Naive thymus-derived CD8-positive, alpha-beta T cell (primary cell): ENCODE data around the gene HMGA1. TPM values are rescaled to one million over a fixed set of nuclear protein-coding genes. Genes with fewer than 3 reads are reported as not detected.

ENCODE experiments used
- ATAC-seq, 2 donors: fragments of 150-1000 bp; cut with Tn5 transposase in 1 of 2; sonication (Bioruptor Pico), chemical (Tn5 transposase) in 1 of 2; 1 replicate in 1 of 2; 2 replicates in 1 of 2; pipeline ENCODE4 v1.10.0; 2021; ENCODE audit warnings: mild to moderate bottlenecking in 2 of 2, moderate library complexity in 2 of 2
- POLR2A ChIA-PET: fragments of 350-600 bp; sonication (Branson Sonifier 250); formaldehyde crosslinking; loops from one replicate; lab custom pipeline; 2021; ENCODE audit warnings: antibody characterized with exemption; lab: Charles Lee
- DNase-seq, 10 donors: peaks; one replicate each; pipeline versions ENCODE4 v3.0.0 to v3.0.0-alpha.2; 2020 to 2022
- H3K27ac Mint-ChIP-seq, 10 donors: one replicate each; pipeline ENCODE4 v1.8.0; 2020 to 2022; ENCODE audit warnings: mild to moderate bottlenecking in 10 of 10, mixed read lengths in 10 of 10, moderate library complexity in 4 of 10, inconsistent platforms in 1 of 10
- H3K27me3 Mint-ChIP-seq, 5 donors: one replicate each; pipeline ENCODE4 v1.8.0; 2021 to 2022; ENCODE audit warnings: mixed read lengths in 5 of 5
- H3K36me3 Mint-ChIP-seq, 3 donors: one replicate each; pipeline ENCODE4 v1.8.0; 2020 to 2022; ENCODE audit warnings: mixed read lengths in 3 of 3, mild to moderate bottlenecking in 2 of 3, inconsistent platforms in 1 of 3
- H3K4me1 Mint-ChIP-seq, 4 donors: one replicate each; pipeline ENCODE4 v1.8.0; 2021 to 2022; ENCODE audit warnings: mixed read lengths in 4 of 4
- H3K4me3 Mint-ChIP-seq, 10 donors: one replicate each; pipeline ENCODE4 v1.8.0; 2020 to 2022; ENCODE audit warnings: mild to moderate bottlenecking in 10 of 10, mixed read lengths in 10 of 10, moderate library complexity in 6 of 10, inconsistent platforms in 1 of 10
- H3K9me3 Mint-ChIP-seq, 9 donors: one replicate each; pipeline ENCODE4 v1.8.0; 2020 to 2022; ENCODE audit warnings: mixed read lengths in 9 of 9, mild to moderate bottlenecking in 3 of 9, inconsistent platforms in 1 of 9, moderate library complexity in 1 of 9
- microRNA-seq: library from miRNA; unstranded; fragments of <30 nt; microRNA quantifications from one replicate; pipeline ENCODE4 v1.2.0, GENCODE V29; 2022; ENCODE audit warnings: borderline microRNAs expressed
- polyA plus RNA-seq, 3 donors: library from polyadenylated mRNA; unstranded; fragments of 300-500 nt; fragmentation: Illumina TruSeq; gene quantifications; one replicate each; pipeline ENCODE4 v1.2.3, GENCODE V29; 2021
- total RNA-seq, 8 experiments: library from RNA in 2 of 8; stranded (reverse) in 2 of 8; gene quantifications; one replicate each; pipeline ENCODE4 v1.2.3 and lab custom pipeline; 2021 to 2026

The HMGA1 gene
- total and polyA plus RNA-seq, 5 experiments from 2014 or later = 28.0 to 80.3 (median 40.9) TPM

- no peaks in the 10 kb centered on the region for H3K9me3 Mint-ChIP-seq
- no peak overlapping the region for H3K27ac Mint-ChIP-seq
- H3K4me3 Mint-ChIP-seq = no peak overlapping the region
- H3K4me1 Mint-ChIP-seq = peaks cover 7 to 40% (median 17%) of the 10 kb centered on the region in 4 donors
- POLR2A ChIA-PET = no interaction called here
- ATAC-seq (no peak), DNase-seq (no peak)
- H3K36me3 Mint-ChIP-seq = peaks cover 0 to 49% (median 19%) of the 10 kb centered on the region in 3 donors
- no peaks in the 10 kb centered on the region for H3K27me3 Mint-ChIP-seq
Measured at GRCh38 chr6:34292954-34293353, 56.3 kb downstream of the HMGA1 start.

- no peaks in the 10 kb centered on the region for H3K9me3 Mint-ChIP-seq
- H3K27ac Mint-ChIP-seq = peak overlapping the region in 4 of 10 donors; percentile 47 to 86 (median 56)
- POLR2A ChIA-PET = no interaction called here
- H3K4me3 Mint-ChIP-seq = peak overlapping the region in 1 of 10 donors; percentile 55
- no peaks in the 10 kb centered on the region for H3K27me3 Mint-ChIP-seq
- H3K36me3 Mint-ChIP-seq = peaks cover 0 to 36% (median 15%) of the 10 kb centered on the region in 3 donors
- ATAC-seq (no peak), DNase-seq (peak in 1 of 10 donors; percentile 23)
- peaks cover 4 to 48% (median 10%) of the 10 kb centered on the region in 4 donors for H3K4me1 Mint-ChIP-seq
Measured at GRCh38 chr6:34295721-34296120, 59.0 kb downstream of the HMGA1 start.

Small RNA genes within 50 kb of the gene (microRNA-seq; reads per million reads assigned to microRNA genes)
- gene MIR6835 = not detected

Other genes starting within 250 kb of the HMGA1 start
- not detected for gene GRM4, start 90.8 kb upstream of the HMGA1 start, total RNA-seq
- not detected for gene GRM4, start 90.8 kb upstream of the HMGA1 start, polyA plus RNA-seq
- 10 to 100 TPM; 21.0 to 21.7 TPM for gene SMIM29, start 12.1 kb downstream of the HMGA1 start, total RNA-seq
- 10 to 100 TPM; 37.6 to 45.4 (median 45.0) TPM for gene SMIM29, start 12.1 kb downstream of the HMGA1 start, polyA plus RNA-seq
- 10 to 100 TPM; 29.8 to 31.7 TPM for gene NUDT3, start 155.8 kb downstream of the HMGA1 start, total RNA-seq
- 10 to 100 TPM in 1 of 3 donors, 1 to 10 TPM in 2; 7.4 to 10.8 (median 9.3) TPM for gene NUDT3, start 155.8 kb downstream of the HMGA1 start, polyA plus RNA-seq
- 1,000 to 10,000 TPM; 2,574 to 2,591 TPM for gene RPS10, start 189.2 kb downstream of the HMGA1 start, total RNA-seq
- 1,000 to 10,000 TPM; 2,314 to 2,962 (median 2,356) TPM for gene RPS10, start 189.2 kb downstream of the HMGA1 start, polyA plus RNA-seq
- under 1 TPM; 0.41 to 0.47 TPM for gene PACSIN1, start 229.2 kb downstream of the HMGA1 start, total RNA-seq
- under 1 TPM; 0.06 to 0.82 (median 0.07) TPM for gene PACSIN1, start 229.2 kb downstream of the HMGA1 start, polyA plus RNA-seq